Muscle layer of duodenum (tissue), 2 donors: Measurements from ENCODE around the gene WNT1.
A peak's percentile ranks its signal among the peaks of the same experiment; 100 is the strongest.

Experiments used
- H3K27ac ChIP-seq: one replicate; pipeline ENCODE4 v1.7.0; 2013; ENCODE audit warnings: mild to moderate bottlenecking, low read length
- H3K27me3 ChIP-seq: one replicate; pipeline ENCODE4 v1.7.0; 2013; ENCODE audit warnings: low read depth, mild to moderate bottlenecking, control low read depth, low read length
- H3K36me3 ChIP-seq, 2 donors: one replicate each; pipeline ENCODE4 v1.7.0; 2013; ENCODE audit warnings: low read length in 2 of 2, control low read depth in 1 of 2, mild to moderate bottlenecking in 1 of 2; ENCODE audit not compliant: insufficient read depth in 2 of 2, control insufficient read depth in 1 of 2
- H3K4me1 ChIP-seq, 2 donors: one replicate each; pipeline ENCODE4 v1.7.0; 2013; ENCODE audit warnings: low read length in 2 of 2, mild to moderate bottlenecking in 2 of 2, control low read depth in 1 of 2, moderate library complexity in 1 of 2; ENCODE audit not compliant: insufficient read depth in 2 of 2, control insufficient read depth in 1 of 2
- H3K4me3 ChIP-seq, 2 donors: one replicate each; pipeline ENCODE4 v1.7.0; 2013; ENCODE audit warnings: low read length in 2 of 2, low read depth in 1 of 2, mild to moderate bottlenecking in 1 of 2
- H3K9me3 ChIP-seq, 2 donors: one replicate each; pipeline ENCODE4 v1.7.0; 2013; ENCODE audit warnings: low read length in 2 of 2, control low read depth in 1 of 2, mild to moderate bottlenecking in 1 of 2; ENCODE audit not compliant: control insufficient read depth in 1 of 2
- donor health status: healthy.

Gene WNT1

DNA sequence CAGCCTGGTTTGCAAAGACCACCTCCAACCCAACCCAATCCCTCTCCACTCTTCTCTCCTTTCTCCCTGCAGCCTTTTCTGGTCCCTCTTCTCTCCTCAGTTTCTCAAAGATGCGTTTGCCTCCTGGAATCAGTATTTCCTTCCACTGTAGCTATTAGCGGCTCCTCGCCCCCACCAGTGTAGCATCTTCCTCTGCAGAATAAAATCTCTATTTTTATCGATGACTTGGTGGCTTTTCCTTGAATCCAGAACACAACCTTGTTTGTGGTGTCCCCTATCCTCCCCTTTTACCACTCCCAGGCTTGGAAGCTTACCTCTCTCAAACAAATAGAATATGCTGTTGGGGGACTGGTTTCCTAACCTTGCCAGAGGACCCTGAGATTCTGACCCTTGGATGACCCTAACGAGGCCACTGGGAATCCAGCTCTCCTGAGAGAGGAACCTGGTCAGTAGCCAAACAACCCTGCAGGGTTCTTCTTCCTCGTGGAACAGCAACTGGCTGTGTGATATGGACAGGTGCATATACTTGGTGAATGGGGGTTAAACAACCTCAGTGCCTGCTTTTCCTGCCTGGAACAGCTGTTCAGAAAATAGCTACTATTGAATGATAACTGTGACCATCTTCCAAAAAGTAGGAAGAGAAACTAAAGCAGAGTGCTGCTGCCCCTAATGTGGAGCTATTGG is 4.4 kb downstream of the WNT1 start:
- peaks cover 64% of the 10 kb centered on the region for H3K27me3 ChIP-seq

DNA sequence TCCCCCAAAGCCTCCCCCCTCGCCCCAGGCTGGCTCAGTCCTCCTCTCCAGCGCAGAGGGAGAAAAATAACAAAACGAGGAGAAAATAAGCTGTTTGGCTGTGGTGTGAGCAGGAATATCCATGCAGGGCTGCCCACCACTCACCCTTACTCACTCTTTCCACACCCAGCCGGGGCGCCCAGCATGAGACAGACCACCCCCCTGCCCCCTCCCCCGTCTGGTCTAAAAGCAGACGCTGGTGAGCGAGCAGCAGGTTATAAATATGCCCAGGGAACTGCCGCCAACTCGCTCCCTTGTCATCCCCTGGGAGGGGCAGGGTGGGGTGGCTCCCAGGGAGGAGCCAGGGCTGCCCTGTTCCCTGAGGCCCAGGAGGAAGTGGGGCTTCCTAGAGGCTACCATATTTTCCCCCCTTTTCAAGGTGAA is 7.4 kb downstream of the WNT1 start:
- H3K27ac ChIP-seq, result no peak overlapping the region
- H3K27me3 ChIP-seq, result peaks cover 45% of the 10 kb centered on the region
- H3K4me3 ChIP-seq, result no peak overlapping the region

More for the DNA sequence above, 4.4 kb downstream of the WNT1 start:
- no peak overlapping the region for H3K27ac ChIP-seq
- no peaks in the 10 kb centered on the region for H3K36me3 ChIP-seq
- peaks cover 8 to 41% of the 10 kb centered on the region in 2 donors for H3K4me1 ChIP-seq
- H3K9me3 ChIP-seq, result no peaks in the 10 kb centered on the region
- H3K4me3 ChIP-seq, result no peak overlapping the region

GRCh38 chr12:48985901-48986300 is 7.8 kb downstream of the WNT1 start:
- no peaks in the 10 kb centered on the region for H3K36me3 ChIP-seq

More for the DNA sequence above, 7.4 kb downstream of the WNT1 start:
- Histone ChIP-seq H3K4me1 (peaks cover 0 to 12% of the 10 kb centered on the region in 2 donors), H3K9me3 (no peaks in the 10 kb centered on the region), H3K36me3 (no peaks in the 10 kb centered on the region)

DNA sequence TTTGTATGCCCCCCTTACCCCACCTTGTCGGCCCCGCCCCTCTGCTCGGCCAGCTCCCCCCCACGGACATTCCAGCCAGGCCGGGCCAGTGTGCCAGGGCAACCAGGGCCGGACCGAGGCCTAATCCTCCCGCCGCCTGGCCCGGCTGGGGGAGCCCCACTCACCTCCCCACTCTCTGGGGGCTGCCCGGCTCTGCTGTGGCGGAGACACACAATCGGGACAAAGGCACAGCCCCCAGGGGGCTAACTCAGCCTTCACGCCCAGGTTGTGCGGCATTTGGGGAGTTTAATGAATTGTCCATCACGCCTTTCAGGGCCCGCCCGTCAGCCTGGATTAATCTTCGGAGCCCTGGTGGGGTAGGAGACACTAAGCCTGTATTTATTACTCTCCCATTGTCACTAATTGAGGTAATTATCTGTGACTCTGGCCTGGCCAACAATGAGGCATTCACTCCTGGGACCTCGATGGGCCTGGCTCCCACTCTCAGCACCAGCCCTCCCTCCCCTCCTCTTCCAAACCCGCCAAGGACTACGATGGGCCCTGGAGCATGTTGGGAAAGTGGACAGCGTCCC is 8.7 kb downstream of the WNT1 start:
- peaks cover 34% of the 10 kb centered on the region for H3K27me3 ChIP-seq
- no peaks in the 10 kb centered on the region for H3K9me3 ChIP-seq

More at GRCh38 chr12:48985901-48986300, 7.8 kb downstream of the WNT1 start:
- peaks cover 0 to 8% of the 10 kb centered on the region in 2 donors for H3K4me1 ChIP-seq
- no peak overlapping the region for H3K27ac ChIP-seq
- no peak overlapping the region for H3K4me3 ChIP-seq
- peaks cover 43% of the 10 kb centered on the region for H3K27me3 ChIP-seq
- no peaks in the 10 kb centered on the region for H3K9me3 ChIP-seq

DNA sequence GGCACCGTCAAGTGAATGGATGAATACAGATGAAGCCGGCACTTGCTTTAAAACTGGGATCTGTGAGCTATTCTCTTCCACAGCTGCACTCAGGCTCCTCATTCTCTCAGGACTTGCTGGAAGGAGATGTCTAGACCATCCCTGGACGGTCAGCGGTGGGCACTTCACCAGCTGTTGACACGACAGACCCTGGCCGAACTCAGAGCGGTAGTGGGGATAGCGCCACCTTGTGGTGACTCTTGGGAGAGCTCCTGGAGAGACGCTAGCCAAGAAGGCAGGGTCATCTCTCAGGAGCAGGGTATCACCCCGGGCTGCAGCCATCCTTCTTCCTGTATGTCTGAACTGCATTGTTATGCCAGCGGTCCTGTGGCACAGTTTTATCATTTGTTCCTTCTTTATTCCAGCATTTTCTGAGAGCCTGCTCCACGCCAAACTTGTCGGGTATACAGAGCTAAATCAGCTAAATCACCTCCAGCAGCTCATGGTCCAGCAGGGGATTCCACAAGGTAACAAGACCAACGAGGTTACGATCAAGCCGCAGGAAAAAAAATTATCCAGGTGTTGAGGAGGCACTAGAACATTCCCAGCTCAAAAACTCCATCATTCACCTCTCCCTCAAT is 10.0 kb downstream of the WNT1 start:
- no peaks in the 10 kb centered on the region for H3K36me3 ChIP-seq
- H3K27me3 ChIP-seq, result peaks cover 29% of the 10 kb centered on the region
- H3K27ac ChIP-seq, result no peak overlapping the region

More for the DNA sequence above, 8.7 kb downstream of the WNT1 start:
- H3K4me3 ChIP-seq, result no peak overlapping the region
- H3K36me3 ChIP-seq, result no peaks in the 10 kb centered on the region
- H3K27ac ChIP-seq, result no peak overlapping the region
- H3K4me1 ChIP-seq, result no peaks in the 10 kb centered on the region

DNA sequence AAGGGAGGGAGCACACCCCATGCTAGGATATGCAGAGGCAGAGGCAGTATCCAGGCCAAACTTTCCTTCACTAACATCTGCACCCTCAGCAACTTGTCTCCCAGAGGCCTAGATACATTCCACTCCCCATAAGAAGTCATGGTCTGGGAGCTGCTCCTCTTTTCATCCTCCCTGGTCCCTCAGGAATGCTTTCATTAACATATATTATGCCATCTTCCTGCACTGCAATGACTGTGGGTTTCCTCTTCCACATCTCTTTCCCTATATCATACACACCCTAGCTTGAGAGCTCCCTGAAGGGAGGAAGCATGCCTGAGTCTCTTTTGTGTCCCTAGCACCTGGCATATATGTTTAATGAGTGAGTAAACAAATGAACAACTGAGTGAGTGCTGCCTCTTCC is 12.4 kb downstream of the WNT1 start:
- peaks cover 0 to 4% of the 10 kb centered on the region in 2 donors for H3K4me1 ChIP-seq
- no peaks in the 10 kb centered on the region for H3K9me3 ChIP-seq
- H3K27me3 ChIP-seq, result peaks cover 38% of the 10 kb centered on the region
- H3K27ac ChIP-seq, result no peak overlapping the region
- no peak overlapping the region for H3K4me3 ChIP-seq
- no peaks in the 10 kb centered on the region for H3K36me3 ChIP-seq

More for the DNA sequence above, 10.0 kb downstream of the WNT1 start:
- Histone ChIP-seq H3K4me1 (no peaks in the 10 kb centered on the region), H3K9me3 (no peaks in the 10 kb centered on the region), H3K4me3 (no peak overlapping the region)

DNA sequence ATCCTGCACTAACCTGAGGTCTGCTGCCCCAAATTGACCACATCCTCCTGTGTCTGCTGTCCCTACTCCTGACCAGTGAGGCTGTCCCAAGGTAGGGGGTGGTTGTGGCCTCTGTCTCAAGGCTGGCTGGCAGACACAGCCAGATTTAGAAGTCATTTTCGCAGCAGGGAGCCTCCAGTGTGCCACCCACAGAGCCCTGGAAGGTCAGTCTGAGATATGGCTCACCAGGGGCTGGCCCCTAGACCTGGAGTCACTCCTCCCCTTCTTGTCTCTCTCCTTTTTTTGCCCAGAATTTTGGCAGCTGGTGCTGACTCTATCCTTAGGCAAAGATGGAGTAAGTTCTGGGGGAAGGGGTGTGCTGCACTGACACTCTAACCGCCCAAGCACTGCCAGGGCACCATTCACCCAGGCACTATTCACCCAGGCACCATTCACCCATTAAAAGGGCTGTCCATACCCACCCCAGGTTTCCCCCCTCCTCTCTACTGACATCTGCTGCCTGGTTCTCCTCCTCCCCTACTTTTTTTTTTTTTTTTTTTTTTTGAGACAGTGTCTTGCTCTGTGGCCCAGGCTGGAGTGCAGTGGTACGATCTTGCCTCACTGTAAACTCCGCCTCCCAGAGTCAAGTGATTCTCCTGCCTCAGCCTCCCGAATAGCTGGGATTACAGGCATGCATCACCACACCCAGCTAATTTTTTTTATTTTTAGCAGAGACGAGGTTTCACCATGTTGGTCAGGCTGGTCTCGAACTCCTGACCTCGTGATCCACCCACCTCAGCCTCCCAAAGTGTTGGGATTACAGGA is 13.3 kb downstream of the WNT1 start:
- Histone ChIP-seq H3K9me3 (no peaks in the 10 kb centered on the region), H3K4me3 (no peak overlapping the region), H3K4me1 (peaks cover 0 to 4% of the 10 kb centered on the region in 2 donors), H3K27me3 (peaks cover 35% of the 10 kb centered on the region), H3K27ac (no peak overlapping the region), H3K36me3 (no peaks in the 10 kb centered on the region)

GRCh38 chr12:48993787-48994186 is 15.7 kb downstream of the WNT1 start:
- no peaks in the 10 kb centered on the region for H3K36me3 ChIP-seq
- peaks cover 0 to 24% of the 10 kb centered on the region in 2 donors for H3K4me1 ChIP-seq
- no peak overlapping the region for H3K4me3 ChIP-seq
- H3K27me3 ChIP-seq, result peaks cover 47% of the 10 kb centered on the region
- H3K9me3 ChIP-seq, result no peaks in the 10 kb centered on the region
- no peak overlapping the region for H3K27ac ChIP-seq

DNA sequence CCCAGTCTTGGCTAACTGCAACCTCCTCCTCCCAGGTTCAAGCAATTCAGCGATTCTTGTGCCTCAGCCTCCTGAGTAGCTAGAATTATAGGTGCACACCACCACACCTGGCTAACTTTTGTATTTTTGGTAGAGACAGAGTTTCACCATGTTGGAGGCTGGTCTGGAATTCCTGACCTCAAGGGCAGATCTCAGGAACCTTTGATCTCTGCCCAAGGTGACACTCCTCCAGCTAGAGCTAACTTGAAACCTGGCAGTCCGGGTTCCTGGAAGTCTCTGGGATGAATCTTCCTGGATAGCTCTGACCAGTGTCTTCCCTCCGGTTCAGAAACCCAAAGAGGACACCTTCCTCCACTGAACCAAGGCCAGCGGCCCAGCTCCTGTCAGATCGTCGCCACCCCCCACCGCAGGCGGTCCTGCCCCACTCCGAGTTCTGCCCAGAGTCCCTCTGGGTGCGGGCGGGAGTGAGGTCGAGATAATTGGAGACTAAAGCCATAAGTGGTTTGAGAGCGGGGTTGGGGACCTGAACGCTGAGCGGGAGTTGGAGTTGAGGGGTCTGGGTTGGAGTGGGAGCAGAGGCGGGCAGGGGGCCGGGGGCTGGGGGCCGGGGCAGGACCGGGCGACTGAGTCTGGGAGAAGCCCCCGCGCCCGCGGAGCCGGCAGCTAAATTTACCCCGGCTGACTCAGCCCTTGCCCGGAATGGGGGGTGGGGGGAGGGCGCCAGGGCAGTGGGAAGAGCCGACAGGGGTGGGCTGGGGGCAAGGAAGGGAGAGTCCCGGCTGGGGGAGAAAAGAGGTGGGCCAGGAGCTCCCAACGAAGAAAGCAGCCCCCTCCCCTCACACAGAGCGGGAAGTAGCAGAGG is 16.3 kb downstream of the WNT1 start:
- H3K9me3 ChIP-seq, result no peaks in the 10 kb centered on the region
- peaks cover 0 to 30% of the 10 kb centered on the region in 2 donors for H3K4me1 ChIP-seq
- no peak overlapping the region for H3K27ac ChIP-seq
- no peak overlapping the region for H3K4me3 ChIP-seq
- no peaks in the 10 kb centered on the region for H3K36me3 ChIP-seq
- peaks cover 46% of the 10 kb centered on the region for H3K27me3 ChIP-seq

DNA sequence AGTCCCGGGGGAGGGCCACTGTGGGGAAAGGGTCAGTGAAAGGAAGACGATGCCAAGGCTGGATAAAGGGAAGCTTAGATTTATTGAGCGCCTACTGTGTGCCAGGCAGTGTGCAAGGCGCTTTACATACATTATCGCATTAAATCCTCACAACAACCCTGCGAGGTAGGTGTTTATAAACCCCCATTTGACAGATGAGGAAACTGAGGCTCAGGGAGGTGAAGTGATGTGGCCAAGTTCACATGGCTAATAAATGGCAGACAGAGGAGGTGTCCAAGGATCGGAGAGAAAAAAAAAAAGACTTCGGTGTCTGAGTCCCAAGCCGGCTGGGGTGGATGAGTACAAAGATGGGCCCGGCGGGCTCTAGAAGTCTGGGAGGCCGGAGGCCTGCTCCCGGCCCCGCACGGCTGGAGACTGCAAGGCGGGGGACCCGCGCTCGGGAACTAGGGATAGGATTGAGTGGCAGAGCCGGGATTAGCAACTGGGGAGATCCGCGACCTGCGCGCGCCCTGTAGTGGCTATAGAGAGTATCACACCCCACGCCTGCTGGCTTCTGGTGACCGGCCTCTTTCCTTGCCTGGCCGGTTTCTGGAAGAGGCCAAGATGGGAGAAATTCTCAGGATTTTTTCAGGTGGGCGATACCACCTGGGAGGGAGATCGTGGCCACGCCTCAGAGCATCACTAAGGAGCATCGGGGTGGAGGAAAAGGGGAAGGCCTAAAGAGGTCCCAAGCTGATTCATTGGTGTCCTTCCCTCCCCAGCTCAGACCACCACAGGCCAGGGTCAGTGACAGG is 17.2 kb downstream of the WNT1 start:
- Histone ChIP-seq H3K27me3 (peaks cover 46% of the 10 kb centered on the region), H3K4me3 (peak overlapping the region in 1 of 2 donors; percentile 28)

More for the DNA sequence above, 17.2 kb downstream of the WNT1 start:
- H3K4me1 ChIP-seq, result peaks cover 0 to 38% of the 10 kb centered on the region in 2 donors
- no peaks in the 10 kb centered on the region for H3K36me3 ChIP-seq
- H3K9me3 ChIP-seq, result no peaks in the 10 kb centered on the region
- H3K27ac ChIP-seq, result no peak overlapping the region
